ENCODE measurements around the gene ZNF423.

DNA sequence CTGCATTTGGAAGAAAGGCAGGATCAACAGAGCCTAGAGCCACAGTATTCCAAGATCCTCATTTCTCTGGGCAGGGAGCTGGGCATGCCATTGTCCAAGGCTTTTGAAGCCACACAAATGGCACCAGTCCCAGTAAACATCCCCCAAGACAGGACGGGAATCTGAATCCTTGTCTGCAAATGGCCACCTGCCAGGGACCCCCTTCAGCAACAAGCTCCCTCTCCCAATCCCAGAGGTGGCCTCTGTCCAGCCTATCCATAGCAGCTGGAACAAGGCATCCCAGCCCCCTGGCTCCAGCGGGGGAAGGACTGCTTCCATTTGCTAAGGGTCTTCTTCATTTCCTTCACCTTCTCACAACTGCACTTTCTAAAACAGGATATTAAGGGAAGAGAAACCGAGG, 277.9 kb downstream of the ZNF423 start:
- TF ChIP-seq, protein P1, sequence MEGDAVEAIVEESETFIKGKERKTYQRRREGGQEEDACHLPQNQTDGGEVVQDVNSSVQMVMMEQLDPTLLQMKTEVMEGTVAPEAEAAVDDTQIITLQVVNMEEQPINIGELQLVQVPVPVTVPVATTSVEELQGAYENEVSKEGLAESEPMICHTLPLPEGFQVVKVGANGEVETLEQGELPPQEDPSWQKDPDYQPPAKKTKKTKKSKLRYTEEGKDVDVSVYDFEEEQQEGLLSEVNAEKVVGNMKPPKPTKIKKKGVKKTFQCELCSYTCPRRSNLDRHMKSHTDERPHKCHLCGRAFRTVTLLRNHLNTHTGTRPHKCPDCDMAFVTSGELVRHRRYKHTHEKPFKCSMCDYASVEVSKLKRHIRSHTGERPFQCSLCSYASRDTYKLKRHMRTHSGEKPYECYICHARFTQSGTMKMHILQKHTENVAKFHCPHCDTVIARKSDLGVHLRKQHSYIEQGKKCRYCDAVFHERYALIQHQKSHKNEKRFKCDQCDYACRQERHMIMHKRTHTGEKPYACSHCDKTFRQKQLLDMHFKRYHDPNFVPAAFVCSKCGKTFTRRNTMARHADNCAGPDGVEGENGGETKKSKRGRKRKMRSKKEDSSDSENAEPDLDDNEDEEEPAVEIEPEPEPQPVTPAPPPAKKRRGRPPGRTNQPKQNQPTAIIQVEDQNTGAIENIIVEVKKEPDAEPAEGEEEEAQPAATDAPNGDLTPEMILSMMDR (IDR thresholded peaks at IDR 0.05), result no peak
- no peak for TF ChIP-seq POLR2A (IDR thresholded peaks at IDR 0.05)
